Calu3 (cell line): ENCODE data around the gene TRAK1. TPM values are rescaled to one million over a fixed set of nuclear protein-coding genes. Genes with fewer than 3 reads are reported as not detected.

Experiments
- BruUV-seq: library from RNA; stranded (reverse); fragments of 400-500 nt; replicated peaks from 2 replicates; lab custom pipeline; 2021; lab: Mats Ljungman, UMichigan
- CTCF ChIA-PET: fragments of 300-600 bp; sonication (Branson Sonifier 250); formaldehyde crosslinking; loops from one replicate; lab custom pipeline; 2022; ENCODE audit warnings: antibody characterized with exemption; lab: Charles Lee
- DNase-seq: peaks from one replicate; pipeline ENCODE4 v3.0.0; 2022
- H3K27ac Mint-ChIP-seq: one replicate; pipeline ENCODE4 v1.8.0; 2022; ENCODE audit warnings: mixed read lengths; ENCODE audit not compliant: unreplicated experiment
- H3K27me3 Mint-ChIP-seq: one replicate; pipeline ENCODE4 v1.8.0; 2022; ENCODE audit warnings: mixed read lengths; ENCODE audit not compliant: unreplicated experiment
- H3K36me3 Mint-ChIP-seq: one replicate; pipeline ENCODE4 v1.8.0; 2022; ENCODE audit warnings: mild to moderate bottlenecking, moderate library complexity, mixed read lengths; ENCODE audit not compliant: insufficient read depth, unreplicated experiment
- H3K4me1 Mint-ChIP-seq: one replicate; pipeline ENCODE4 v1.8.0; 2022; ENCODE audit warnings: mild to moderate bottlenecking, low read depth, mixed read lengths; ENCODE audit not compliant: unreplicated experiment
- H3K4me3 Mint-ChIP-seq: one replicate; pipeline ENCODE4 v1.8.0; 2022; ENCODE audit warnings: mild to moderate bottlenecking, low read depth, moderate library complexity, mixed read lengths; ENCODE audit not compliant: unreplicated experiment
- H3K9me3 Mint-ChIP-seq: one replicate; pipeline ENCODE4 v1.8.0; 2022; ENCODE audit warnings: low read depth, mixed read lengths; ENCODE audit not compliant: unreplicated experiment
- intact Hi-C: fragments of 100-400 bp; cut with micrococcal nuclease; formaldehyde crosslinking; loops from one replicate; pipeline ENCODE4 v1.10.0; 2022; ENCODE audit not compliant: unreplicated experiment
- total RNA-seq: library from RNA; stranded (reverse); gene quantifications from 2 replicates; pipeline ENCODE4 v1.2.3, GENCODE V29; 2022
- TF ChIP-seq, protein P1 (sequence below): fragments of 200-600 bp; IDR thresholded peaks from one replicate; pipeline ENCODE4 v1.8.0; 2022; ENCODE audit warnings: antibody characterized with exemption; ENCODE audit not compliant: unreplicated experiment

The TRAK1 gene
- total RNA-seq, 1 experiment from 2014 or later: 108 TPM

GRCh38 chr3:42139621-42140453 lies 48.7 kb downstream of the TRAK1 start:
- CTCF ChIA-PET: interaction anchor here (0.9 kb wide), 1 partner anchor 11 kb away, joined by 3 read pairs; no protein-coding TSS in a partner anchor
- no peaks in the 10 kb centered on the region for H3K9me3 Mint-ChIP-seq
- peaks cover 10% of the 10 kb centered on the region for H3K36me3 Mint-ChIP-seq
- H3K27ac Mint-ChIP-seq: no peak overlapping the region
- no peaks in the 10 kb centered on the region for H3K27me3 Mint-ChIP-seq
- intact Hi-C loops: no loop called here
- DNase-seq: no peak
- peaks cover 13% of the 10 kb centered on the region for H3K4me1 Mint-ChIP-seq
- TF ChIP-seq, protein P1, sequence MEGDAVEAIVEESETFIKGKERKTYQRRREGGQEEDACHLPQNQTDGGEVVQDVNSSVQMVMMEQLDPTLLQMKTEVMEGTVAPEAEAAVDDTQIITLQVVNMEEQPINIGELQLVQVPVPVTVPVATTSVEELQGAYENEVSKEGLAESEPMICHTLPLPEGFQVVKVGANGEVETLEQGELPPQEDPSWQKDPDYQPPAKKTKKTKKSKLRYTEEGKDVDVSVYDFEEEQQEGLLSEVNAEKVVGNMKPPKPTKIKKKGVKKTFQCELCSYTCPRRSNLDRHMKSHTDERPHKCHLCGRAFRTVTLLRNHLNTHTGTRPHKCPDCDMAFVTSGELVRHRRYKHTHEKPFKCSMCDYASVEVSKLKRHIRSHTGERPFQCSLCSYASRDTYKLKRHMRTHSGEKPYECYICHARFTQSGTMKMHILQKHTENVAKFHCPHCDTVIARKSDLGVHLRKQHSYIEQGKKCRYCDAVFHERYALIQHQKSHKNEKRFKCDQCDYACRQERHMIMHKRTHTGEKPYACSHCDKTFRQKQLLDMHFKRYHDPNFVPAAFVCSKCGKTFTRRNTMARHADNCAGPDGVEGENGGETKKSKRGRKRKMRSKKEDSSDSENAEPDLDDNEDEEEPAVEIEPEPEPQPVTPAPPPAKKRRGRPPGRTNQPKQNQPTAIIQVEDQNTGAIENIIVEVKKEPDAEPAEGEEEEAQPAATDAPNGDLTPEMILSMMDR: no peak
- no peak overlapping the region for H3K4me3 Mint-ChIP-seq
- BruUV-seq: no TSS peak

DNA sequence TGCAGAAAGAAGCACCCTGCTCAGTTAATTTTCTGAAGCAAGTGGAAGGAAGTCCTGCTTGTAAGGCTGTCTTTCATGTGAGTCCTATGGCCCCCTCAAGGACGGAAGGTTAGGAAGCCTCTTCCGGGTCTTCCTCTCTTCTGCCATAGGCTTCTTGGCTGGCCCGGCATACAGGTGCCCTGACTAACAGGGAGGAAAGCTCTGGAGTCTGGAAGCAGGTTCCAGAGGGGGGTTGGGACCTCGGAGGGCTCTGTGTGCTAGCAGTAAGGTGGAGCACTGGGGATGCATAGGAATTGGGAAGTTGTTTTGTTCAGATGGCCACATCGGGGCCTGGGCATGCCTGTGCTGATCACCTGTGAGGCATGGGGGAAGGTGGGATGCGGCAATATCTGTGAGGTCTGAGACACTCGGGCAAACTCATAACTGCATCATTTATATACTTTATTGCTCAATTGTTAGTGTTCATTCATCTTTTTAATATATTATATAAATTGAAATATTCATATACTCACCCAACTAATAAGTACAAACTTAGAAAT lies 49.6 kb downstream of the TRAK1 start:
- CTCF ChIA-PET: interaction anchor here (0.9 kb wide), 1 partner anchor 12 kb away, joined by 3 read pairs; no protein-coding TSS in a partner anchor
- peaks cover under 1% of the 10 kb centered on the region for H3K36me3 Mint-ChIP-seq
- TF ChIP-seq, protein P1: no peak
- BruUV-seq: no TSS peak
- H3K27me3 Mint-ChIP-seq: no peaks in the 10 kb centered on the region
- peaks cover 4% of the 10 kb centered on the region for H3K4me1 Mint-ChIP-seq
- H3K4me3 Mint-ChIP-seq: no peak overlapping the region
- DNase-seq: no peak
- no peak overlapping the region for H3K27ac Mint-ChIP-seq
- intact Hi-C loops: no loop called here
- no peaks in the 10 kb centered on the region for H3K9me3 Mint-ChIP-seq

GRCh38 chr3:42143440-42143839 lies 52.3 kb downstream of the TRAK1 start:
- Mint-ChIP-seq H3K4me1 (peaks cover 10% of the 10 kb centered on the region), H3K27me3 (no peaks in the 10 kb centered on the region), H3K9me3 (no peaks in the 10 kb centered on the region)

DNA sequence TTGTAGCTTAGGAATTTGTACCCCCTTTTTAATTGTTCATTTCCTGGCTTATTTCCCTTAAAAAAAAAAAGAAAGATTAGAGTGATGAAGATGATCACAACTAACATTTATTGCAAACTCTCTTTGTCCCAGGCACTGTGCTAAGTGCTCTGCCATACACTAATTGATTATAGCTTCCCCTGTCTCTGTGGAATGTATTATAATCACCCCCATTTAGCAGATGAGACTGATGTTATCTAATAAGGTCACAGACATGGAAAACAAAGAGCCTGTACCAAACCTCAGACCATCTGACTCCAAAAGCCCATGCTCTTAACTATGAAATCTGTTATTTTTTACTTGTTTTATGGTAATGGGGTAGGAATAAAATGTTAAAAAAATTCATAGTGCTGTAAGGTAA lies 53.1 kb downstream of the TRAK1 start:
- H3K9me3 Mint-ChIP-seq: no peaks in the 10 kb centered on the region
- no peaks in the 10 kb centered on the region for H3K36me3 Mint-ChIP-seq
- TF ChIP-seq, protein P1: no peak
- peaks cover 17% of the 10 kb centered on the region for H3K4me1 Mint-ChIP-seq
- BruUV-seq: no TSS peak
- no peak overlapping the region for H3K27ac Mint-ChIP-seq
- no peaks in the 10 kb centered on the region for H3K27me3 Mint-ChIP-seq
- intact Hi-C loops: no loop called here
- no peak overlapping the region for H3K4me3 Mint-ChIP-seq
- CTCF ChIA-PET: no interaction called here
- no peak for DNase-seq

More at GRCh38 chr3:42143440-42143839, 52.3 kb downstream of the TRAK1 start:
- Mint-ChIP-seq H3K4me3 (no peak overlapping the region), H3K27ac (no peak overlapping the region), H3K36me3 (no peaks in the 10 kb centered on the region)
- DNase-seq: no peak
- CTCF ChIA-PET: no interaction called here
- BruUV-seq: no TSS peak
- intact Hi-C loops: no loop called here
- TF ChIP-seq, protein P1: no peak
